WTC11 (cell line): ENCODE data around the gene GIGYF2. TPM values are rescaled to one million over a fixed set of nuclear protein-coding genes. Genes with fewer than 3 reads are reported as not detected.

ENCODE experiments used
- ATAC-seq: fragments of 200-7000 bp; cut with Tn5 transposase; 2 replicates; pipeline ENCODE4 v1.10.0; 2021; ENCODE audit warnings: mild to moderate bottlenecking, moderate library complexity
- CTCF ChIA-PET: fragments of 300-600 bp; sonication (Branson Sonifier 250); formaldehyde crosslinking; loops from one replicate; lab custom pipeline; 2021; ENCODE audit warnings: antibody characterized with exemption; lab: Charles Lee
- POLR2A ChIA-PET: fragments of 350-600 bp; sonication (Branson Sonifier 250); formaldehyde crosslinking; loops from one replicate; lab custom pipeline; 2021; ENCODE audit warnings: antibody characterized with exemption; lab: Charles Lee
- DNase-seq: peaks from one replicate; pipeline ENCODE4 v3.0.0; 2021; ENCODE audit warnings: low spot score
- H3K27ac Mint-ChIP-seq: 2 replicates; pipeline ENCODE4 v1.8.0; 2021; ENCODE audit warnings: mixed read lengths
- H3K27me3 Mint-ChIP-seq: 2 replicates; pipeline ENCODE4 v1.8.0; 2021; ENCODE audit warnings: low read depth, mild to moderate bottlenecking, moderate library complexity, mixed read lengths
- H3K36me3 Mint-ChIP-seq: 2 replicates; pipeline ENCODE4 v1.8.0; 2021; ENCODE audit warnings: mixed read lengths
- H3K4me1 Mint-ChIP-seq: 2 replicates; pipeline ENCODE4 v1.8.0; 2022; ENCODE audit warnings: mixed read lengths
- H3K4me3 Mint-ChIP-seq: 2 replicates; pipeline ENCODE4 v1.8.0; 2021; ENCODE audit warnings: mild to moderate bottlenecking, moderate library complexity, mixed read lengths
- H3K9me3 Mint-ChIP-seq: 2 replicates; pipeline ENCODE4 v1.8.0; 2021; ENCODE audit warnings: mixed read lengths
- AFF4 ChIP-seq: sonication (generic); formaldehyde crosslinking; IDR thresholded peaks from 2 replicates; pipeline ENCODE4 v1.8.1; 2023; ENCODE audit warnings: mild to moderate bottlenecking, missing genetic modification reagents, borderline replicate concordance
- ARID4B ChIP-seq: sonication (generic); formaldehyde crosslinking; IDR thresholded peaks from 2 replicates; pipeline ENCODE4 v1.8.0; 2023; ENCODE audit warnings: missing genetic modification reagents, mild to moderate bottlenecking, borderline replicate concordance
- ATF1 ChIP-seq: sonication (generic); formaldehyde crosslinking; IDR thresholded peaks from 2 replicates; pipeline ENCODE4 v1.8.1; 2023; ENCODE audit warnings: mild to moderate bottlenecking, moderate library complexity, missing genetic modification reagents
- KAT7 ChIP-seq: sonication (generic); formaldehyde crosslinking; IDR thresholded peaks from 2 replicates; pipeline ENCODE4 v1.8.1; 2023; ENCODE audit warnings: missing genetic modification reagents, mild to moderate bottlenecking, borderline replicate concordance
- MAX ChIP-seq: sonication (generic); formaldehyde crosslinking; IDR thresholded peaks from 2 replicates; pipeline ENCODE4 v1.8.0; 2022; ENCODE audit warnings: mild to moderate bottlenecking, missing genetic modification reagents
- MYBL2 ChIP-seq: sonication (generic); formaldehyde crosslinking; IDR thresholded peaks from 2 replicates; pipeline ENCODE4 v1.8.1; 2023; ENCODE audit warnings: mild to moderate bottlenecking, moderate library complexity, missing genetic modification reagents
- NFE2L1 ChIP-seq: sonication (generic); formaldehyde crosslinking; IDR thresholded peaks from 2 replicates; pipeline ENCODE4 v1.8.1; 2023; ENCODE audit warnings: missing genetic modification reagents
- OVOL2 ChIP-seq: fragments of 250-450 bp; sonication (Bioruptor Pico); IDR thresholded peaks from 2 replicates; pipeline ENCODE4 v1.9.0; 2021; ENCODE audit warnings: mild to moderate bottlenecking, borderline replicate concordance
- PRDM15 ChIP-seq: sonication (generic); formaldehyde crosslinking; IDR thresholded peaks from 2 replicates; pipeline ENCODE4 v1.8.0; 2022; ENCODE audit warnings: missing genetic modification reagents
- SMAD3 ChIP-seq: sonication (generic); formaldehyde crosslinking; IDR thresholded peaks from 2 replicates; pipeline ENCODE4 v1.8.0; 2022; ENCODE audit warnings: missing genetic modification reagents, mild to moderate bottlenecking, borderline replicate concordance
- SP1 ChIP-seq: sonication (generic); formaldehyde crosslinking; conservative IDR thresholded peaks from 2 replicates; pipeline ENCODE4 v1.8.1; 2022; ENCODE audit warnings: missing genetic modification reagents
- ZNF423 ChIP-seq: fragments of 250-450 bp; sonication (Bioruptor Pico); IDR thresholded peaks from 2 replicates; pipeline ENCODE4 v2.1.2; 2022; ENCODE audit warnings: mild to moderate bottlenecking, moderate library complexity
- total RNA-seq: library from RNA; stranded (reverse); gene quantifications from 3 replicates; pipeline ENCODE4 v1.2.3, GENCODE V29; 2021

GIGYF2 gene
- total RNA-seq, 1 experiment from 2014 or later, result 53.1 TPM

GRCh38 chr2:232731470-232731869 lies 34.3 kb downstream of the GIGYF2 start (continued):
- TF ChIP-seq AFF4 (CRISPR knock-in tag) (no peak), SP1 (CRISPR knock-in tag) (no peak), SMAD3 (CRISPR knock-in tag) (no peak), NFE2L1 (no peak), ZNF423 (no peak)

- peaks cover 7% of the 10 kb centered on the region for H3K4me1 Mint-ChIP-seq
- ATAC-seq, result no peak
- peaks cover 4% of the 10 kb centered on the region for H3K36me3 Mint-ChIP-seq
- H3K27ac Mint-ChIP-seq, result peak overlapping the region; percentile 37; the same call in 1 of the 2 replicates
- no peak overlapping the region for H3K4me3 Mint-ChIP-seq
- ChIA-PET CTCF (no interaction called here), POLR2A (no interaction called here)
- no peaks in the 10 kb centered on the region for H3K27me3 Mint-ChIP-seq
- H3K9me3 Mint-ChIP-seq, result no peaks in the 10 kb centered on the region
- no peak for TF ChIP-seq PRDM15 (CRISPR knock-in tag)
- TF ChIP-seq ATF1 (CRISPR knock-in tag), result no peak
- no peak for DNase-seq
These were observed 44.2 kb downstream of the GIGYF2 start for GRCh38 chr2:232741294-232741693.

- DNase-seq, result no peak
- Mint-ChIP-seq H3K4me1 (peaks cover 7% of the 10 kb centered on the region), H3K27ac (peak overlapping the region; percentile 37; the same call in 1 of the 2 replicates), H3K36me3 (peaks cover 4% of the 10 kb centered on the region), H3K9me3 (no peaks in the 10 kb centered on the region), H3K27me3 (no peaks in the 10 kb centered on the region)
- POLR2A ChIA-PET, result no interaction called here
- ATAC-seq, result no peak
- TF ChIP-seq KAT7 (CRISPR knock-in tag) (no peak), OVOL2 (CRISPR knock-in tag) (no peak), MAX (CRISPR knock-in tag) (no peak), SMAD3 (CRISPR knock-in tag) (no peak), MYBL2 (CRISPR knock-in tag) (no peak), ARID4B (CRISPR knock-in tag) (no peak)
- TF ChIP-seq, all 79 proteins: peak for 0
- no peak overlapping the region for H3K4me3 Mint-ChIP-seq
- CTCF ChIA-PET, result no interaction called here
These were observed 44.8 kb downstream of the GIGYF2 start for GRCh38 chr2:232741972-232742371.
